CD4-positive, alpha-beta T cell (primary cell): ENCODE data around the gene MAPKAP1. TPM values are rescaled to one million over a fixed set of nuclear protein-coding genes. Genes with fewer than 3 reads are reported as not detected.

Experiments
- ATAC-seq: fragments of 200-7000 bp; cut with Tn5 transposase; one replicate; pipeline ENCODE4 v1.10.0; 2022; ENCODE audit warnings: mild to moderate bottlenecking; ENCODE audit not compliant: poor library complexity
- CTCF ChIA-PET: fragments of 350-600 bp; sonication (Branson Sonifier 250); formaldehyde crosslinking; loops from one replicate; lab custom pipeline; 2021; ENCODE audit warnings: antibody characterized with exemption, inconsistent platforms; lab: Charles Lee
- POLR2A ChIA-PET: fragments of 350-600 bp; sonication (Branson Sonifier 250); formaldehyde crosslinking; loops from one replicate; lab custom pipeline; 2021; ENCODE audit warnings: antibody characterized with exemption, inconsistent platforms; lab: Charles Lee
- DNase-seq, 14 experiments: peaks; one replicate each; pipeline ENCODE4 v3.0.0-alpha.2; 2013 to 2020; ENCODE audit warnings: mixed read lengths in 2 of 14
- H3K27ac ChIP-seq, 2 donors: one replicate each; pipeline versions ENCODE4 v1.5.1 to v1.7.0; 2013; ENCODE audit warnings: low read length in 2 of 2, low read depth in 1 of 2, mild to moderate bottlenecking in 1 of 2
- H3K27me3 ChIP-seq, 2 experiments: 1 replicate in 1 of 2; 2 replicates in 1 of 2; pipeline versions ENCODE4 v1.6.1 to v1.7.0; 2013; ENCODE audit warnings: low read length in 2 of 2, control low read depth in 1 of 2, mild to moderate bottlenecking in 1 of 2, moderate library complexity in 1 of 2; ENCODE audit not compliant: insufficient read depth in 2 of 2, control insufficient read depth in 1 of 2
- H3K36me3 ChIP-seq: one replicate; pipeline ENCODE4 v1.6.1; 2013; ENCODE audit warnings: low read length, control low read depth; ENCODE audit not compliant: insufficient read depth
- H3K4me1 ChIP-seq: one replicate; pipeline ENCODE4 v1.6.1; 2013; ENCODE audit warnings: low read length, control low read depth; ENCODE audit not compliant: insufficient read depth
- H3K4me3 ChIP-seq: one replicate; pipeline ENCODE4 v1.5.1; 2013; ENCODE audit warnings: mild to moderate bottlenecking, low read length, moderate library complexity
- H3K9me3 ChIP-seq, 2 experiments: 1 replicate in 1 of 2; 2 replicates in 1 of 2; pipeline versions ENCODE4 v1.6.1 to v1.7.0; 2013; ENCODE audit warnings: low read length in 2 of 2, mild to moderate bottlenecking in 2 of 2, control low read depth in 1 of 2, moderate library complexity in 1 of 2; ENCODE audit not compliant: control insufficient read depth in 1 of 2, insufficient read depth in 1 of 2
- H3K27ac Mint-ChIP-seq: one replicate; pipeline ENCODE4 v1.8.0; 2020; ENCODE audit warnings: mixed read lengths
- H3K27me3 Mint-ChIP-seq: one replicate; pipeline ENCODE4 v1.8.0; 2021; ENCODE audit warnings: mixed read lengths
- H3K36me3 Mint-ChIP-seq: one replicate; pipeline ENCODE4 v1.8.0; 2021; ENCODE audit warnings: low read depth, mixed read lengths
- H3K4me1 Mint-ChIP-seq: one replicate; pipeline ENCODE4 v1.8.0; 2021; ENCODE audit warnings: low read depth, mixed read lengths
- H3K4me3 Mint-ChIP-seq: one replicate; pipeline ENCODE4 v1.8.0; 2020; ENCODE audit warnings: mild to moderate bottlenecking, mixed read lengths
- H3K9me3 Mint-ChIP-seq: one replicate; pipeline ENCODE4 v1.8.0; 2020; ENCODE audit warnings: mixed read lengths
- CTCF ChIP-seq: fragments of 200-600 bp; IDR thresholded peaks from one replicate; pipeline ENCODE4 v1.8.0; 2022; ENCODE audit warnings: antibody characterized with exemption, mild to moderate bottlenecking
- intact Hi-C, 2 experiments: fragments of 100-400 bp; cut with DNase I in 1 of 2; cut with micrococcal nuclease in 1 of 2; formaldehyde crosslinking; loops; one replicate each; pipeline versions ENCODE4 v1.15.1 to v1.9.0; 2023 to 2025; cut with DNase I, micrococcal nuclease
- total RNA-seq, 174 experiments: library from RNA in 2 of 174; stranded (reverse) in 2 of 174; gene quantifications; one replicate each; pipeline ENCODE4 v1.2.3 and lab custom pipeline; 2021 to 2026

The MAPKAP1 gene
- total RNA-seq, 2 experiments from 2014 or later, result 40.3 to 44.9 TPM

DNA sequence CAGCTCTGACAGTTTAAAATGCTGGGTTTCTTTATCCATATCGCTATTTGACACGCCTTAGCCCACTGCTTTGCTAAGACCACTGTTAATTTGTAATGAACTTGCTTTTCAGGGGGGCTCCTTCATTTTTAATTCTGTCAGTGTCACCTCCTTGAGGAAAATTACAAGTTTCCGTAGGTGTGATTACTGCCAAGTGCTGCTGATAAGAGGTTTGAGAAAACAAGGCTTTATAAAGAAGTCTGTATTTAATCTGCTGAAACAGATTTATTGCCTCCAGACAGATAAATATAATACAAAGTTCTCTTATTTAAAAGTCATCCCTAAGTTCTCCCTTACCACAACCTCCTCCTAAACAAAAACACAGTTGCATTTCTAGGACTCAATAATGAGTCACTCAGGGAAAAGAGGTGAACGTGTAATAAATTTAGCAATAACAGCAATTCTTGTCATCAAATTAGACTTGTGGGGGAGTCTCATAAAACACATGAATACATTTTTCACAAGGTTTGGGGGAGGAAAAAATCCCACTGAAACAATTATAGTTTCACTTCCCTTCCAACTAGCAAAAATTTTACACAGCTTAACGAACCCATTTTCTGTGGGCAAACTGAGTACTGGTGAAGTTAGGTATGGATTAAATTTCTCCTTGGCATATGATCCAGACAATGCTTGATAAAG, 72.8 kb downstream of the MAPKAP1 start:
- no peak overlapping the region for H3K27ac Mint-ChIP-seq
- H3K4me1 Mint-ChIP-seq, result peaks cover 74% of the 10 kb centered on the region
- no peak overlapping the region for H3K4me3 Mint-ChIP-seq

GRCh38 chr9:125633116-125633745, 73.8 kb downstream of the MAPKAP1 start:
- no peaks in the 10 kb centered on the region for H3K9me3 ChIP-seq
- ChIA-PET POLR2A (interaction anchor here (0.6 kb wide), 1 partner anchor 14 kb away, joined by 3 read pairs; no protein-coding TSS in a partner anchor), CTCF (interaction anchor here (1.1 kb wide), 1 partner anchor 226 kb away, joined by 3 read pairs; no protein-coding TSS in a partner anchor)
- peaks cover 21% of the 10 kb centered on the region for H3K4me1 ChIP-seq
- Mint-ChIP-seq H3K27me3 (no peaks in the 10 kb centered on the region), H3K4me1 (peaks cover 74% of the 10 kb centered on the region), H3K4me3 (no peak overlapping the region), H3K27ac (no peak overlapping the region), H3K36me3 (no peaks in the 10 kb centered on the region), H3K9me3 (no peaks in the 10 kb centered on the region)
- ATAC-seq (no peak), DNase-seq (peak in 2 of 14 experiments; percentile 18 to 27)
- H3K4me3 ChIP-seq, result no peak overlapping the region
- no peak overlapping the region for H3K27ac ChIP-seq
- TF ChIP-seq CTCF, result no peak
- intact Hi-C loops, result no loop called here
- H3K36me3 ChIP-seq, result peaks cover 2% of the 10 kb centered on the region
- no peaks in the 10 kb centered on the region for H3K27me3 ChIP-seq

More for the DNA sequence above, 72.8 kb downstream of the MAPKAP1 start:
- H3K27ac ChIP-seq, result no peak overlapping the region
- ATAC-seq (no peak), DNase-seq (no peak)
- ChIA-PET CTCF (no interaction called here), POLR2A (no interaction called here)
- H3K4me3 ChIP-seq, result no peak overlapping the region
- no peaks in the 10 kb centered on the region for H3K36me3 Mint-ChIP-seq
- TF ChIP-seq CTCF, result no peak
- no peaks in the 10 kb centered on the region for H3K9me3 Mint-ChIP-seq
- intact Hi-C loops, result no loop called here
- H3K27me3 Mint-ChIP-seq, result no peaks in the 10 kb centered on the region
- H3K4me1 ChIP-seq, result peaks cover 21% of the 10 kb centered on the region
- H3K36me3 ChIP-seq, result peaks cover 2% of the 10 kb centered on the region
- no peaks in the 10 kb centered on the region for H3K9me3 ChIP-seq
- H3K27me3 ChIP-seq, result no peaks in the 10 kb centered on the region

DNA sequence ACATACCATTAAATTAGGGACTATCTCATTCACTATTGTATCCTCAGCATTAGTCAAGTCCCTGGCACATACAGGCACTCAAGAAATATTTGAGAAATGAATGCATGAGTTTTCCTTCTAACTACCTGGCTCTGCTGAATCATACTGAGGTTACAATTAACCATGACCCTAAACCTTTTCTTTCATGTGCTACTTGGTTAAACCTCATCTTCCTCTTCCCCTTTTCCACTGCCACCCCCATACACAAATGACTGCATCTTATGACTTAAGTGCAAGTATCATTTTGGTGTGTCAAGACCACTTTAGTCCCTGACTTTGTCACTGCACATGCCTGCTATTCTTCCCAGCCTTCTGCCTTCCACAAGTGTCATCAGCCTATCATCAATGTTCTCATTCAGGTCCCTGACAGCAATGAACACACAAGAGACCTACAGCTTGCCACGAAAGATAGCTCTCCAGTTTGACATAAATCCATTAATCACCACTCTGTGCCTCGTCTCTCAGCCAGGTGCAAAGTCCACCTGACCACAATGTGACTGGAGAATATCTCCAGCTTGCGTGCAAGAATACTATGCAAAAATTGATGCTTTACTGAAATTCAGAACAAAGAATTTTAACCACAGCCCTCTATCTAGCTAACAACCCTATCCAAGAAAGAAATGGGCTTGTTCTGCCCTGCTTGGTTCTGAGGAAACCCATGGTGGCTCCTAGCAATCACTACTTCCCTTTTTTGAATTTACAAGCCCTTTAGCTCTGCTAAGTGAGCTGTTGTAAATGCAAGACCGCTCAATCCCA, 74.5 kb downstream of the MAPKAP1 start:
- peak in 3 of 14 experiments; percentile 8 to 55 (median 39) for DNase-seq
- no peak for TF ChIP-seq CTCF
- CTCF ChIA-PET, result interaction anchor here (1.1 kb wide), 1 partner anchor 225 kb away, joined by 3 read pairs; no protein-coding TSS in a partner anchor
- peaks cover 2% of the 10 kb centered on the region for H3K36me3 ChIP-seq
- no peak for ATAC-seq
- POLR2A ChIA-PET, result interaction anchor here (0.6 kb wide), 1 partner anchor 14 kb away, joined by 3 read pairs; no protein-coding TSS in a partner anchor
- no peak overlapping the region for H3K4me3 ChIP-seq
- H3K27me3 Mint-ChIP-seq, result no peaks in the 10 kb centered on the region
- H3K4me1 Mint-ChIP-seq, result peaks cover 72% of the 10 kb centered on the region
- peaks cover 21% of the 10 kb centered on the region for H3K4me1 ChIP-seq
- no peaks in the 10 kb centered on the region for H3K9me3 Mint-ChIP-seq
- no peak overlapping the region for H3K4me3 Mint-ChIP-seq
- intact Hi-C loops, result no loop called here
- no peaks in the 10 kb centered on the region for H3K36me3 Mint-ChIP-seq
- H3K27me3 ChIP-seq, result no peaks in the 10 kb centered on the region
- no peaks in the 10 kb centered on the region for H3K9me3 ChIP-seq
- H3K27ac Mint-ChIP-seq, result no peak overlapping the region
- no peak overlapping the region for H3K27ac ChIP-seq
